Upper lobe of left lung (tissue), 4 donors: ENCODE data around the gene DPP6.

Source experiments
- EP300 ChIP-seq, 4 donors: sonication (generic); formaldehyde crosslinking; IDR thresholded peaks; one replicate each; pipeline ENCODE4 v1.5.1; 2017; ENCODE audit warnings: antibody characterized with exemption in 4 of 4, control low read depth in 2 of 4
- POLR2A ChIP-seq, 4 donors: fragments of 450-650 bp; IDR thresholded peaks; one replicate each; pipeline ENCODE4 v1.5.1; 2016 to 2017; ENCODE audit warnings: antibody characterized with exemption in 4 of 4, mild to moderate bottlenecking in 2 of 4

DNA sequence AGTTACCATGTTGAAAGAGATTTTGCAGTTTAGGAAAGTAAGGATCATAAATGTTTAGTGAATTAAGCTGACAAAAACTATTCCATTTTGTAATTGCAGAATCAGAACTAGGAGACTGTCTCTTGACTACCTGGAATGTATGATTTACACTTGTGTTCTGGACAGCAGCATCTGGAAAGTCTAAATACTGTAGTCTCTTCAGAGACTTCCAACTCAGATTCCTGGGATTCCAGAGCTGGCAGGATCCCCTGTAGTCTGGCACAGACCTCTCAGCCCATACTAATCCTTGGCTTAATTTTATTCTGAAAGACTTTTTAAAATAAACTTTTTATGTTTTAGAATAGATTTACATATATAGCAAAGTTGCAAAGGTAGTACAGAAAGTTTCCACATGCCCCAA is 452.7 kb downstream of the DPP6 start:
- TF ChIP-seq EP300 (IDR thresholded peaks at IDR 0.05) (no peak), POLR2A (IDR thresholded peaks at IDR 0.05) (no peak)
